Trophoblast cell (in vitro differentiated cells and primary cell): ENCODE results near the gene MUCL3.
"Not testable (repeated sequence)": the region's sequence is repeated elsewhere in the genome, so short reads cannot be mapped to it uniquely, and the experiment has no call there.

Experiments
- DNase-seq, 2 donors: peaks; one replicate each; pipeline ENCODE4 v3.0.0-alpha.2; 2016
- H2AFZ ChIP-seq: 2 replicates; pipeline ENCODE4 v1.6.1; 2013; ENCODE audit warnings: low read length, moderate library complexity, mild to moderate bottlenecking; ENCODE audit not compliant: insufficient read depth, poor library complexity
- H2AK5ac ChIP-seq: 2 replicates; pipeline ENCODE4 v1.6.1; 2013; ENCODE audit warnings: mild to moderate bottlenecking, low read length
- H2BK120ac ChIP-seq: 2 replicates; pipeline ENCODE4 v1.6.1; 2013; ENCODE audit warnings: low read length, mild to moderate bottlenecking, moderate library complexity; ENCODE audit not compliant: insufficient read depth, poor library complexity
- H2BK12ac ChIP-seq: 2 replicates; pipeline ENCODE4 v1.6.1; 2013; ENCODE audit warnings: mild to moderate bottlenecking, low read length, moderate library complexity
- H2BK5ac ChIP-seq: 2 replicates; pipeline ENCODE4 v1.6.1; 2013; ENCODE audit warnings: low read length, low read depth, moderate library complexity, mild to moderate bottlenecking; ENCODE audit not compliant: poor library complexity
- H3K14ac ChIP-seq: 2 replicates; pipeline ENCODE4 v1.6.1; 2013; ENCODE audit warnings: mild to moderate bottlenecking, low read length
- H3K18ac ChIP-seq: 2 replicates; pipeline ENCODE4 v1.6.1; 2013; ENCODE audit warnings: mild to moderate bottlenecking, low read length
- H3K23ac ChIP-seq: 2 replicates; pipeline ENCODE4 v1.6.1; 2013; ENCODE audit warnings: low read length
- H3K27ac ChIP-seq: 2 replicates; pipeline ENCODE4 v1.5.1; 2013; ENCODE audit warnings: low read depth, mild to moderate bottlenecking, inconsistent platforms, low read length, moderate library complexity
- H3K27me3 ChIP-seq: 2 replicates; pipeline ENCODE4 v1.6.1; 2013; ENCODE audit warnings: inconsistent platforms, mild to moderate bottlenecking, low read length, moderate library complexity; ENCODE audit not compliant: insufficient read depth
- H3K36me3 ChIP-seq, 2 experiments: 1 replicate in 1 of 2; 2 replicates in 1 of 2; pipeline ENCODE4 v1.6.1; 2013; ENCODE audit warnings: low read length in 2 of 2, mild to moderate bottlenecking in 2 of 2, moderate library complexity in 1 of 2; ENCODE audit not compliant: insufficient read depth in 2 of 2, control insufficient read depth in 1 of 2
- H3K4ac ChIP-seq: 2 replicates; pipeline ENCODE4 v1.6.1; 2013; ENCODE audit warnings: low read depth, mild to moderate bottlenecking, low read length, moderate library complexity
- H3K4me1 ChIP-seq, 2 experiments: 1 replicate in 1 of 2; 2 replicates in 1 of 2; pipeline ENCODE4 v1.6.1; 2013; ENCODE audit warnings: low read length in 2 of 2, mild to moderate bottlenecking in 2 of 2, moderate library complexity in 1 of 2; ENCODE audit not compliant: insufficient read depth in 2 of 2, control insufficient read depth in 1 of 2
- H3K4me2 ChIP-seq: 2 replicates; pipeline ENCODE4 v1.6.1; 2013; ENCODE audit warnings: inconsistent platforms, mild to moderate bottlenecking, low read length, moderate library complexity
- H3K4me3 ChIP-seq: 2 replicates; pipeline ENCODE4 v1.5.1; 2013; ENCODE audit warnings: mild to moderate bottlenecking, low read depth, low read length, inconsistent platforms
- H3K79me1 ChIP-seq: one replicate; pipeline ENCODE4 v1.6.1; 2013; ENCODE audit warnings: low read length
- H3K79me2 ChIP-seq: 2 replicates; pipeline ENCODE4 v1.6.1; 2013; ENCODE audit warnings: low read length, mild to moderate bottlenecking; ENCODE audit not compliant: control insufficient read depth, insufficient read depth, poor library complexity
- H3K9ac ChIP-seq: 2 replicates; pipeline ENCODE4 v1.6.1; 2013; ENCODE audit warnings: mild to moderate bottlenecking, low read length
- H3K9me3 ChIP-seq: 2 replicates; pipeline ENCODE4 v1.6.1; 2013; ENCODE audit warnings: low read depth, mild to moderate bottlenecking, control low read depth, inconsistent platforms, low read length; ENCODE audit not compliant: insufficient read depth
- H4K12ac ChIP-seq: 2 replicates; pipeline ENCODE4 v1.6.1; 2013; ENCODE audit warnings: low read depth, mild to moderate bottlenecking, low read length, moderate library complexity
- H4K8ac ChIP-seq: 2 replicates; pipeline ENCODE4 v1.6.1; 2013; ENCODE audit warnings: low read depth, mild to moderate bottlenecking, low read length, moderate library complexity
- H4K91ac ChIP-seq: one replicate; pipeline ENCODE4 v1.6.1; 2013; ENCODE audit warnings: low read depth, mild to moderate bottlenecking, low read length, moderate library complexity
- WGBS: extraction: QIAGEN DNeasy Blood & Tissue Kit; methylation state at CpG from one replicate; pipeline ENCODE4 v1.1.7; 2013; ENCODE audit warnings: missing lambda C conversion rate; ENCODE audit not compliant: insufficient read length, insufficient coverage; ENCODE audit errors: extremely low coverage; 5-methylcytosine and 5-hydroxymethylcytosine counted together

The MUCL3 gene

DNA sequence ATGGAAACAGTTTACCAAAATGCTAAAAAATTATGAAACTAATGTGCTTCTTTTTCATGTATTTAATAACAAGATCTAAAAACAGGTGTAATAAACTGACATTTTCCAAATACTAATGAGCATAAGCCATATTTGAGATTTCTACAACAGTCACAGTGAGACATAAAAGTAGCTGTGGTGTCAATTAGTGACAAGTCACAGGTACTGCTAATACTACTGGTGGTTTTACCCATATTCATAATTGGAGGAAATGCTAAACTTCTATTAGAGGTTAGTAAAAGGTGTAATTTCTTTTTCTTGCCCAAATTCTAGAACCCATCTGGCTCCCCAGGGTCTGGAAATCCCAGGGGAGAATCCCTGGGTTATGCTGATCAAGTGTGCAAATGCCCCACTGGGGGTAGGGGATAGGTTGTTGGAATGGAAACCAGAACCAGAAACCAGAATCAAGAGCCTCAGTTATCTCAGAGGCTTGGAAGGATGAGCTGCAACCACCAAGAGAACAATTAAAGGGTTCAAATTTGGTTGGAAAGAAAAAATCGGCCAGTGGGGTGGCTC lies 39.8 kb upstream of the MUCL3 start:
- H3K79me1 ChIP-seq, result no peaks in the 10 kb centered on the region
- no peak overlapping the region for H3K27ac ChIP-seq
- peak in 1 of 2 donors; percentile 1 for DNase-seq
- H2AFZ ChIP-seq, result no peak overlapping the region
- H4K12ac ChIP-seq, result no peak overlapping the region
- H3K36me3 ChIP-seq, result peaks cover 37 to 41% of the 10 kb centered on the region in 2 experiments
- H4K8ac ChIP-seq, result no peak overlapping the region
- no peak overlapping the region for H3K18ac ChIP-seq
- no peak overlapping the region for H3K4me3 ChIP-seq
- H4K91ac ChIP-seq, result no peak overlapping the region
- no CpG with 5 or more reads among the region's 1 CpG for WGBS
- no peak overlapping the region for H2BK5ac ChIP-seq
- no peaks in the 10 kb centered on the region for H3K9me3 ChIP-seq
- H3K9ac ChIP-seq, result no peak overlapping the region
- no peak overlapping the region for H3K4me2 ChIP-seq
- H3K23ac ChIP-seq, result no peak overlapping the region
- H3K14ac ChIP-seq, result no peak overlapping the region
- no peak overlapping the region for H3K4ac ChIP-seq
- H2BK12ac ChIP-seq, result no peak overlapping the region
- H3K79me2 ChIP-seq, result no peaks in the 10 kb centered on the region
- H2AK5ac ChIP-seq, result no peak overlapping the region
- H2BK120ac ChIP-seq, result no peak overlapping the region
- H3K27me3 ChIP-seq, result no peaks in the 10 kb centered on the region
- no peaks in the 10 kb centered on the region for H3K4me1 ChIP-seq

GRCh38 chr6:30901436-30901835 lies 39.3 kb upstream of the MUCL3 start:
- Histone ChIP-seq H3K27ac (no peak overlapping the region), H3K4me3 (no peak overlapping the region), H2BK12ac (no peak overlapping the region), H2BK120ac (no peak overlapping the region), H3K79me1 (no peaks in the 10 kb centered on the region), H3K18ac (no peak overlapping the region), H2BK5ac (no peak overlapping the region), H3K4me2 (no peak overlapping the region), H4K8ac (no peak overlapping the region), H3K27me3 (no peaks in the 10 kb centered on the region), H3K9me3 (no peaks in the 10 kb centered on the region), H4K12ac (no peak overlapping the region), H2AK5ac (no peak overlapping the region), H3K14ac (no peak overlapping the region), H3K9ac (no peak overlapping the region), H3K23ac (no peak overlapping the region), H3K4ac (no peak overlapping the region), H3K36me3 (peaks cover 33 to 36% of the 10 kb centered on the region in 2 experiments), H4K91ac (no peak overlapping the region), H3K4me1 (no peaks in the 10 kb centered on the region), H3K79me2 (no peaks in the 10 kb centered on the region), H2AFZ (no peak overlapping the region)
- no peak for DNase-seq

GRCh38 chr6:30902196-30902595 lies 38.6 kb upstream of the MUCL3 start:
- WGBS, result no CpG with 5 or more reads among the region's 9 CpGs
- H3K9ac ChIP-seq, H2BK5ac ChIP-seq, H3K4me1 ChIP-seq, H2AFZ ChIP-seq, H2AK5ac ChIP-seq, H2BK120ac ChIP-seq, H4K12ac ChIP-seq, H3K79me2 ChIP-seq, H3K79me1 ChIP-seq, H3K18ac ChIP-seq, H3K9me3 ChIP-seq, H3K4me3 ChIP-seq, H3K27me3 ChIP-seq, H3K23ac ChIP-seq, H4K91ac ChIP-seq, DNase-seq, H3K4me2 ChIP-seq, H3K27ac ChIP-seq, H2BK12ac ChIP-seq, H3K14ac ChIP-seq, H4K8ac ChIP-seq, H3K4ac ChIP-seq: not testable (repeated sequence)
- H3K36me3 ChIP-seq, result peaks cover 26 to 30% of the 10 kb centered on the region in 2 experiments

DNA sequence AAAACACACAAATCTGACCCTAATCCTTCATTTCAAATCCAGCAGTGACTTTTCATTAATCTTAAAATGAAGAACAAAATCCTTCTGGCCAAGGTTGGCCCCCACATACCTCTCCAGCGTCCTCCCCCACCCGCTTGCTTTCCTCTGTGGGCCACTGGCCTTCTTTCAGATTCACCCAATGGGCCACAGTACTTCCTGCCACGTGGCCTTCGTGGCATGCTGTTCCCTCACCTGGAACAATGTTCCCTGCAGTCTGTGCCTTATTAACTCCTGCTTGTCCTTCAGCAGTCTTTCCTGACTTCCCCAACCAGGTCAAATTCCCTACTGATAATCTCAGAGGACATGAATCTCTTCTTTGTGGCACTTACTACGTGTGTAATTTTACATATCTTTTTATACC lies 38.1 kb upstream of the MUCL3 start:
- Histone ChIP-seq H3K27me3 (no peaks in the 10 kb centered on the region), H4K91ac (no peak overlapping the region), H2BK120ac (no peak overlapping the region), H3K4me1 (no peaks in the 10 kb centered on the region), H4K8ac (no peak overlapping the region), H3K23ac (no peak overlapping the region), H2AK5ac (no peak overlapping the region), H4K12ac (no peak overlapping the region), H3K4me3 (peak overlapping the region; percentile 36), H3K4ac (no peak overlapping the region), H3K9me3 (no peaks in the 10 kb centered on the region), H2BK12ac (no peak overlapping the region), H3K9ac (no peak overlapping the region), H3K18ac (no peak overlapping the region), H3K79me2 (no peaks in the 10 kb centered on the region), H3K27ac (no peak overlapping the region), H2AFZ (no peak overlapping the region), H3K14ac (no peak overlapping the region), H3K4me2 (no peak overlapping the region), H3K79me1 (no peaks in the 10 kb centered on the region), H2BK5ac (no peak overlapping the region), H3K36me3 (peaks cover 21 to 24% of the 10 kb centered on the region in 2 experiments)
- no CpG with 5 or more reads among the region's 5 CpGs for WGBS
- DNase-seq, result no peak
